Left ventricle myocardium inferior (tissue), 1 donor: ENCODE data around the gene SEC24D. TPM values are rescaled to one million over a fixed set of nuclear protein-coding genes. Genes with fewer than 3 reads are reported as not detected.
A peak's percentile ranks its signal among the peaks of the same experiment; 100 is the strongest.

Experiments
- DNase-seq: peaks from one replicate; pipeline ENCODE4 v3.0.0-alpha.2; 2020
- H3K27ac ChIP-seq: fragments of 200-600 bp; replicated peaks from 2 replicates; pipeline ENCODE4 v1.8.0; 2021
- H3K27me3 ChIP-seq: fragments of 200-600 bp; 2 replicates; pipeline ENCODE4 v1.8.0; 2021; ENCODE audit warnings: low read depth
- H3K36me3 ChIP-seq: fragments of 200-600 bp; 2 replicates; pipeline ENCODE4 v1.8.0; 2021
- H3K4me1 ChIP-seq: fragments of 200-600 bp; 2 replicates; pipeline ENCODE4 v1.8.0; 2021
- H3K4me3 ChIP-seq: fragments of 200-600 bp; 2 replicates; pipeline ENCODE4 v1.8.0; 2021; ENCODE audit warnings: mild to moderate bottlenecking, moderate library complexity
- H3K9me3 ChIP-seq: fragments of 200-600 bp; replicated peaks from 2 replicates; pipeline ENCODE4 v1.8.0; 2021
- CTCF ChIP-seq: fragments of 200-600 bp; IDR thresholded peaks from 2 replicates; pipeline ENCODE4 v1.8.0; 2021; ENCODE audit warnings: antibody characterized with exemption, mild to moderate bottlenecking, borderline replicate concordance
- intact Hi-C: fragments of 100-400 bp; cut with micrococcal nuclease; formaldehyde crosslinking; loops from one replicate; pipeline ENCODE4 v1.11.0; 2022
- total RNA-seq: library from RNA; stranded (reverse); fragmentation: NEBNext Ultra II Directional; extraction: Animal tissue kit (Norgen Biotek cat#: 25700); gene quantifications from one replicate; pipeline ENCODE4 v1.2.1, GENCODE V29; 2021
- donor health status: DM: no; HTN: yes; CAD: no; lungs with severe emphysema.

Gene SEC24D
- total RNA-seq, 1 donor from 2014 or later, result 10.5 TPM

GRCh38 chr4:118682928-118683327 is 153.0 kb downstream of the SEC24D start:
- DNase-seq, result no peak
- Histone ChIP-seq H3K27ac (no peak overlapping the region), H3K27me3 (no peaks in the 10 kb centered on the region), H3K4me1 (peaks cover 27% of the 10 kb centered on the region), H3K9me3 (no peaks in the 10 kb centered on the region), H3K4me3 (no peak overlapping the region), H3K36me3 (peaks cover 4% of the 10 kb centered on the region)
- intact Hi-C loops, result no loop called here
- peak; percentile 58 for TF ChIP-seq CTCF

GRCh38 chr4:118680808-118681207 is 155.1 kb downstream of the SEC24D start:
- no peaks in the 10 kb centered on the region for H3K9me3 ChIP-seq
- peaks cover 6% of the 10 kb centered on the region for H3K4me1 ChIP-seq
- H3K4me3 ChIP-seq, result no peak overlapping the region
- DNase-seq, result no peak
- intact Hi-C loops, result no loop called here
- TF ChIP-seq CTCF, result no peak
- no peaks in the 10 kb centered on the region for H3K36me3 ChIP-seq
- no peak overlapping the region for H3K27ac ChIP-seq
- no peaks in the 10 kb centered on the region for H3K27me3 ChIP-seq

- no peaks in the 10 kb centered on the region for H3K36me3 ChIP-seq
- TF ChIP-seq CTCF, result no peak
- no peak for DNase-seq
- intact Hi-C loops, result no loop called here
- no peaks in the 10 kb centered on the region for H3K27me3 ChIP-seq
- H3K9me3 ChIP-seq, result no peaks in the 10 kb centered on the region
- H3K27ac ChIP-seq, result no peak overlapping the region
- no peak overlapping the region for H3K4me3 ChIP-seq
- no peaks in the 10 kb centered on the region for H3K4me1 ChIP-seq
These were observed 159.8 kb downstream of the SEC24D start for GRCh38 chr4:118676128-118676527.

Other genes with a start within 250 kb of the SEC24D start
- gene METTL14, start 150.7 kb downstream of the SEC24D start, total RNA-seq, result 28.1 TPM
- 239 TPM for gene SYNPO2, start 52.7 kb upstream of the SEC24D start, total RNA-seq